Mesenchymal stem cell (in vitro differentiated cells and primary cell): ENCODE data around the gene NPTXR.

Experiments used
- DNase-seq: peaks from one replicate; pipeline ENCODE4 v3.0.0-alpha.2; 2013
- H2AFZ ChIP-seq: one replicate; pipeline ENCODE4 v1.6.1; 2013; ENCODE audit warnings: low read depth, mild to moderate bottlenecking, control low read depth, inconsistent platforms, low read length, moderate library complexity
- H2AK5ac ChIP-seq: 2 replicates; pipeline ENCODE4 v1.6.1; 2013; ENCODE audit warnings: low read length, moderate library complexity, mild to moderate bottlenecking, inconsistent platforms; ENCODE audit not compliant: severe bottlenecking
- H2BK120ac ChIP-seq: one replicate; pipeline ENCODE4 v1.6.1; 2013; ENCODE audit warnings: low read depth, mild to moderate bottlenecking, inconsistent platforms, low read length, moderate library complexity
- H2BK12ac ChIP-seq, 2 experiments: one replicate each; pipeline ENCODE4 v1.6.1; 2013; ENCODE audit warnings: inconsistent platforms in 2 of 2, low read length in 2 of 2, mild to moderate bottlenecking in 2 of 2, moderate library complexity in 2 of 2, control low read depth in 1 of 2
- H2BK15ac ChIP-seq: one replicate; pipeline ENCODE4 v1.6.1; 2013; ENCODE audit warnings: mild to moderate bottlenecking, low read depth, inconsistent platforms; ENCODE audit not compliant: poor library complexity, severe bottlenecking
- H2BK5ac ChIP-seq: 2 replicates; pipeline ENCODE4 v1.6.1; 2013; ENCODE audit warnings: low read depth, mild to moderate bottlenecking, low read length, control low read depth, inconsistent platforms; ENCODE audit not compliant: poor library complexity, severe bottlenecking
- H3K14ac ChIP-seq, 2 experiments: one replicate each; pipeline ENCODE4 v1.6.1; 2013; ENCODE audit warnings: inconsistent platforms in 2 of 2, low read length in 2 of 2, control low read depth in 1 of 2, mild to moderate bottlenecking in 1 of 2, moderate library complexity in 1 of 2
- H3K18ac ChIP-seq, 2 experiments: one replicate each; pipeline ENCODE4 v1.6.1; 2013; ENCODE audit warnings: inconsistent platforms in 2 of 2, low read length in 2 of 2, control low read depth in 1 of 2, low read depth in 1 of 2, mild to moderate bottlenecking in 1 of 2
- H3K23ac ChIP-seq, 2 experiments: one replicate each; pipeline ENCODE4 v1.6.1; 2013; ENCODE audit warnings: inconsistent platforms in 2 of 2, low read length in 2 of 2, mild to moderate bottlenecking in 2 of 2, moderate library complexity in 2 of 2, control low read depth in 1 of 2
- H3K27ac ChIP-seq: 2 replicates; pipeline ENCODE4 v1.5.1; 2013; ENCODE audit warnings: mild to moderate bottlenecking, moderate library complexity, low read length, control low read depth, inconsistent platforms; ENCODE audit not compliant: poor library complexity, severe bottlenecking
- H3K27me3 ChIP-seq, 2 experiments: 2 replicates each; pipeline versions ENCODE4 v1.6.1 to v1.7.0; 2013; ENCODE audit warnings: low read length in 2 of 2, mild to moderate bottlenecking in 2 of 2, moderate library complexity in 2 of 2, control low read depth in 1 of 2, inconsistent platforms in 1 of 2; ENCODE audit not compliant: control insufficient read depth in 1 of 2, insufficient read depth in 1 of 2
- H3K36me3 ChIP-seq, 2 experiments: 2 replicates each; pipeline versions ENCODE4 v1.6.1 to v1.7.0; 2013; ENCODE audit warnings: low read length in 2 of 2, control low read depth in 1 of 2, inconsistent platforms in 1 of 2, low read depth in 1 of 2, mild to moderate bottlenecking in 1 of 2; ENCODE audit not compliant: insufficient read depth in 2 of 2, control insufficient read depth in 1 of 2
- H3K4ac ChIP-seq, 2 experiments: one replicate each; pipeline ENCODE4 v1.6.1; 2013; ENCODE audit warnings: inconsistent platforms in 2 of 2, low read length in 2 of 2, mild to moderate bottlenecking in 2 of 2, moderate library complexity in 2 of 2, control low read depth in 1 of 2, low read depth in 1 of 2
- H3K4me1 ChIP-seq: 2 replicates; pipeline ENCODE4 v1.6.1; 2013; ENCODE audit warnings: low read depth, low read length, control low read depth; ENCODE audit not compliant: control insufficient read depth, insufficient read depth
- H3K4me2 ChIP-seq: 2 replicates; pipeline ENCODE4 v1.6.1; 2013; ENCODE audit warnings: low read length, mild to moderate bottlenecking, inconsistent platforms; ENCODE audit not compliant: poor library complexity, severe bottlenecking
- H3K4me3 ChIP-seq, 2 experiments: 2 replicates each; pipeline versions ENCODE4 v1.5.1 to v1.7.0; 2013; ENCODE audit warnings: low read length in 2 of 2, mild to moderate bottlenecking in 2 of 2, control low read depth in 1 of 2, low read depth in 1 of 2; ENCODE audit not compliant: insufficient read depth in 1 of 2
- H3K79me1 ChIP-seq: replicated peaks from 2 replicates; pipeline ENCODE4 v1.6.1; 2013; ENCODE audit warnings: mild to moderate bottlenecking, control low read depth, low read length, inconsistent platforms; ENCODE audit not compliant: poor library complexity, severe bottlenecking
- H3K9ac ChIP-seq: 2 replicates; pipeline ENCODE4 v1.7.0; 2013; ENCODE audit warnings: mild to moderate bottlenecking, low read length, moderate library complexity
- H3K9me3 ChIP-seq: 2 replicates; pipeline ENCODE4 v1.7.0; 2013; ENCODE audit warnings: mild to moderate bottlenecking, low read length; ENCODE audit not compliant: control insufficient read depth
- H4K8ac ChIP-seq: one replicate; pipeline ENCODE4 v1.6.1; 2013; ENCODE audit warnings: inconsistent platforms, mild to moderate bottlenecking, low read length, moderate library complexity
- H4K91ac ChIP-seq: one replicate; pipeline ENCODE4 v1.6.1; 2013; ENCODE audit warnings: mild to moderate bottlenecking, low read length, inconsistent platforms
- WGBS: methylation state at CpG from one replicate; pipeline ENCODE4 v1.1.7; 2013; ENCODE audit warnings: mixed read lengths; 5-methylcytosine and 5-hydroxymethylcytosine counted together

Gene NPTXR

GRCh38 chr22:38870791-38871359, 27.0 kb upstream of the NPTXR start:
- Histone ChIP-seq H3K14ac (no peak overlapping the region), H3K27ac (peak overlapping the region; percentile 26), H2BK5ac (no peak overlapping the region), H3K4me3 (peak overlapping the region; percentile 80 to 85), H2BK120ac (peak overlapping the region; percentile 29), H3K4me1 (peaks cover 14% of the 10 kb centered on the region), H2BK12ac (no peak overlapping the region), H2AFZ (no peak overlapping the region), H3K79me1 (peaks cover 31% of the 10 kb centered on the region), H3K9me3 (no peaks in the 10 kb centered on the region), H3K18ac (peak overlapping the region in 1 of 2 experiments; percentile 23), H4K8ac (peak overlapping the region; percentile 76), H3K9ac (peak overlapping the region; percentile 89), H3K23ac (no peak overlapping the region), H3K4me2 (peak overlapping the region; percentile 86), H3K36me3 (peaks cover 33 to 34% of the 10 kb centered on the region in 2 experiments), H2AK5ac (peak overlapping the region; percentile 11), H3K27me3 (peaks cover 5 to 11% of the 10 kb centered on the region in 2 experiments), H4K91ac (peak overlapping the region; percentile 77), H3K4ac (peak overlapping the region in 1 of 2 experiments; percentile 40), H2BK15ac (peak overlapping the region; percentile 55)
- DNase-seq: no peak
- WGBS: 46% methylated on average over 2 of the region's 2 CpGs

DNA sequence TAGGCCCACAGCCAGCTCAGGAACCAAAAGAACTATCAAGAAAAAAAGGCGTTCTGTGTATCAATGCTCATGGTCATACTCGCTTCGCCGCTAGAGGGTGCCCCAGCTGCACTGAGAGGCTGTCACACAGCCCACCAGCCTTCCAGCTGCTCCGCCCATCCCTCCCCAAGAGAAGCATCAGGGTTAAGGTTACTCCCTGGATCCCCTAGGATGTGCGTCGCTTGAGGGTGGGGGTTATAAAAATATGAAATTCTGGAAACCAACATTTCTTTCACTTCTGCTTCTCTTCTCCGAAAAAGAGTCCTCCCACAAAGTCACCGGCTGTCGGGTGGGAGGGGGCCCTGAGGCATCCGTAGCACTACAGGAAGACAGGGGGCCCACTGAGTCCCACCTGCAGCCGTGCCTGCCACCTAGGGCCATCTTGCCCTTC, 26.5 kb upstream of the NPTXR start:
- Histone ChIP-seq H4K8ac (no peak overlapping the region), H2AFZ (no peak overlapping the region), H4K91ac (no peak overlapping the region), H3K9ac (peak overlapping the region; percentile 89), H2AK5ac (no peak overlapping the region), H2BK5ac (no peak overlapping the region), H3K18ac (no peak overlapping the region), H2BK12ac (no peak overlapping the region), H2BK120ac (no peak overlapping the region), H3K9me3 (no peaks in the 10 kb centered on the region), H3K27me3 (peaks cover 5 to 11% of the 10 kb centered on the region in 2 experiments), H3K4ac (no peak overlapping the region), H3K4me2 (peak overlapping the region; percentile 86), H3K4me3 (peak overlapping the region in 1 of 2 experiments; percentile 85), H3K27ac (no peak overlapping the region), H3K36me3 (peaks cover 38 to 40% of the 10 kb centered on the region in 2 experiments), H3K23ac (no peak overlapping the region), H3K79me1 (peaks cover 36% of the 10 kb centered on the region), H2BK15ac (peak overlapping the region; percentile 21), H3K14ac (no peak overlapping the region), H3K4me1 (peaks cover 16% of the 10 kb centered on the region)
- peak; percentile 88 for DNase-seq
- 42% methylated on average over 7 of the region's 12 CpGs for WGBS

DNA sequence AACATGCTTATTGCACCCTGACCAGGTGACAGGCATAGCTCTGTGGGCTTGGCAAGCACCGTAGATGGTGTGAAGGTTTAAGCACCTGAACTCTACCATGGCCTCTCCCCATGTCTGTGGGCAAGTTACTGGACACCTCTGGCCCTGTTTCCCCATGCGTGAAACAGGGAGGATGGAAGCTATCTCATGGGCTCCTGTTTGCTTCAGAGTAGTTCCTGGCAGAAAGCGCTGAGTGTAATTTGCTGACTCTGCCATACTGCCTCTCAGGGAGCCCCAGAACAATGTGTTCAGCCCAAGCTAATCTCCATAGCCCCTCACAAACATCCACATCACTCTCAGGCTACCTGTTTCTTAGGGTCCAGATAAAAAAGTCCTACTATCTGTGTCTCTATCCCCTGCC, 25.8 kb upstream of the NPTXR start:
- H3K79me1 ChIP-seq: peaks cover 43% of the 10 kb centered on the region
- no peak overlapping the region for H4K8ac ChIP-seq
- peaks cover 17% of the 10 kb centered on the region for H3K4me1 ChIP-seq
- no peak overlapping the region for H3K14ac ChIP-seq
- peak overlapping the region; percentile 89 for H3K9ac ChIP-seq
- DNase-seq: no peak
- H4K91ac ChIP-seq: no peak overlapping the region
- H2AK5ac ChIP-seq: no peak overlapping the region
- H3K4me2 ChIP-seq: no peak overlapping the region
- no peak overlapping the region for H3K27ac ChIP-seq
- H2AFZ ChIP-seq: no peak overlapping the region
- H3K27me3 ChIP-seq: peaks cover under 1 to 5% of the 10 kb centered on the region in 2 experiments
- no peak overlapping the region for H2BK120ac ChIP-seq
- H3K36me3 ChIP-seq: peaks cover 44 to 47% of the 10 kb centered on the region in 2 experiments
- H3K23ac ChIP-seq: no peak overlapping the region
- no peak overlapping the region for H3K18ac ChIP-seq
- H2BK15ac ChIP-seq: no peak overlapping the region
- H3K4me3 ChIP-seq: no peak overlapping the region
- no peak overlapping the region for H3K4ac ChIP-seq
- H2BK12ac ChIP-seq: no peak overlapping the region
- WGBS: 97% methylated on average over 3 of the region's 3 CpGs
- H3K9me3 ChIP-seq: no peaks in the 10 kb centered on the region
- no peak overlapping the region for H2BK5ac ChIP-seq

GRCh38 chr22:38868886-38869381, 25.1 kb upstream of the NPTXR start:
- no peak overlapping the region for H2AFZ ChIP-seq
- no peak overlapping the region for H3K23ac ChIP-seq
- H2BK12ac ChIP-seq: no peak overlapping the region
- H2AK5ac ChIP-seq: no peak overlapping the region
- H3K27me3 ChIP-seq: peaks cover 0 to 3% of the 10 kb centered on the region in 2 experiments
- H3K14ac ChIP-seq: no peak overlapping the region
- no peak overlapping the region for H3K4me2 ChIP-seq
- 19% methylated on average over 8 of the region's 8 CpGs for WGBS
- H4K91ac ChIP-seq: no peak overlapping the region
- no peak overlapping the region for H2BK5ac ChIP-seq
- H3K4ac ChIP-seq: no peak overlapping the region
- H3K4me3 ChIP-seq: no peak overlapping the region
- peaks cover 44 to 52% of the 10 kb centered on the region in 2 experiments for H3K36me3 ChIP-seq
- H3K79me1 ChIP-seq: peaks cover 48% of the 10 kb centered on the region
- H3K27ac ChIP-seq: no peak overlapping the region
- H3K4me1 ChIP-seq: peaks cover 20% of the 10 kb centered on the region
- peak; percentile 76 for DNase-seq
- H3K18ac ChIP-seq: no peak overlapping the region
- H3K9me3 ChIP-seq: no peaks in the 10 kb centered on the region
- H3K9ac ChIP-seq: peak overlapping the region; percentile 89
- no peak overlapping the region for H2BK15ac ChIP-seq
- no peak overlapping the region for H2BK120ac ChIP-seq
- H4K8ac ChIP-seq: no peak overlapping the region
